GM12873 (cell line): ENCODE results near the gene TFCP2L1.

Experiments
- CTCF ChIP-seq: IDR thresholded peaks from 2 replicates; pipeline ENCODE4 v1.5.1; 2012; ENCODE audit warnings: low read depth, mild to moderate bottlenecking, moderate library complexity, low read length, control low read depth; ENCODE audit not compliant: insufficient read depth; ENCODE audit errors: missing control alignments

The TFCP2L1 gene

GRCh38 chr2:121200011-121200347 lies 85.0 kb downstream of the TFCP2L1 start:
- TF ChIP-seq CTCF, result no peak

- no peak for TF ChIP-seq CTCF
Measured at GRCh38 chr2:121199281-121200010, 85.6 kb downstream of the TFCP2L1 start.

GRCh38 chr2:121197369-121198091 lies 87.5 kb downstream of the TFCP2L1 start:
- no peak for TF ChIP-seq CTCF

- TF ChIP-seq CTCF, result no peak
Measured at GRCh38 chr2:121196849-121197155, 88.2 kb downstream of the TFCP2L1 start.

- TF ChIP-seq CTCF, result no peak
Measured at GRCh38 chr2:121196132-121196848, 88.7 kb downstream of the TFCP2L1 start.

- no peak for TF ChIP-seq CTCF
Measured at GRCh38 chr2:121195036-121195435, 90.0 kb downstream of the TFCP2L1 start.

- TF ChIP-seq CTCF, result no peak
Measured at GRCh38 chr2:121194626-121195025, 90.4 kb downstream of the TFCP2L1 start.
